ENCODE data around the gene R3HCC1L. TPM values are rescaled to one million over a fixed set of nuclear protein-coding genes. Genes with fewer than 3 reads are reported as not detected.
"Not testable (repeated sequence)": the region's sequence is repeated elsewhere in the genome, so short reads cannot be mapped to it uniquely, and the experiment has no call there.

R3HCC1L gene
- total RNA-seq, 1 experiment from 2014 or later: 14.1 TPM

GRCh38 chr10:98208925-98209324 lies 74.5 kb downstream of the R3HCC1L start:
- no peak for DNase-seq (ENCODE audit: low read depth in 1 of 2, low spot score in 2 of 2)
- H3K4me1 ChIP-seq (replicated peaks): no peaks in the 10 kb centered on the region
- no peaks in the 10 kb centered on the region for H3K27me3 ChIP-seq (replicated peaks)
- peaks cover 27% of the 10 kb centered on the region for H3K36me3 ChIP-seq
- no peaks in the 10 kb centered on the region for H3K9me3 ChIP-seq (replicated peaks)
- H3K4me3 ChIP-seq: no peak overlapping the region
- H3K27ac ChIP-seq: no peak overlapping the region

DNA sequence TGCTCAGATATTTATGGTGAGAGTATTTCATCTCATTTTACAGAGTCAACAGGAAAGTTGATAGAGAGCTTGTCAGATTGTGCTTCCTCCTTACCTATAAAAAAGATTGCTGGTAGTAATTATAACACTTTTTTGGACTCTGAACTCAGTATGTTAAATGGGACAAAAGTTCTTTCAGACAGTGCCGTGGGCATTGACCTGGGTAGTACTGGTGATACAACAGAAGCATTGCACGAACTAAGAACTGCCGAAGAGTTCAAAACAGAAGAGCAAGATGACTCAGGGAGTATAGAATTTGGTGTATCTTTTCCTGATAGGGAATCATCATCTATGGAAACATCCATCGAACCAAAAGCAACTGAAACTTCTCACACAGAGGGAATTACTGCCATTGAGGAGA lies 75.0 kb downstream of the R3HCC1L start:
- no peaks in the 10 kb centered on the region for H3K27me3 ChIP-seq (replicated peaks)
- no peaks in the 10 kb centered on the region for H3K9me3 ChIP-seq (replicated peaks)
- no peaks in the 10 kb centered on the region for H3K4me1 ChIP-seq (replicated peaks)
- H3K4me3 ChIP-seq: no peak overlapping the region
- H3K36me3 ChIP-seq: peaks cover 27% of the 10 kb centered on the region
- no peak for DNase-seq (ENCODE audit: low read depth in 1 of 2, low spot score in 2 of 2)
- H3K27ac ChIP-seq: no peak overlapping the region

DNA sequence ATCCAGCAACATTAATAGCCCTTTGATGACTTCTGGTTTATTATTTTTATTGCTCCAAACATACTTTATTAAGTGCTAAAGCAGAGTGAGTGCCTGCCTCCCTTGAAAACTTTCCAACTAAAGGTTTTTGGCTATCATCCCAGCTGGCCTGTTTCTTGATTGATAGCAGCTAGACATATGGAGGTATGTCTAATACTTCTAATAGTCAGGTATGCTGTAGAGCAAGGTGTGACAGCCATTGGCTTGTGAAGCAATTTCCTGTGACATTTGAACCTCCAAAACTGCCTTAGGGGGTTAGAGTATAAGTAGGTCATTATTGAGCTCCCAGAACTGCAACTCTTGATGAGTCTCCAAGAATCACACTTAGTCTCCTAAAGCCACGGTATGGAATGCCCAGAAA lies 77.7 kb downstream of the R3HCC1L start:
- DNase-seq (ENCODE audit: low read depth in 1 of 2, low spot score in 2 of 2): no peak
- H3K36me3 ChIP-seq: peaks cover 27% of the 10 kb centered on the region
- H3K9me3 ChIP-seq (replicated peaks): no peaks in the 10 kb centered on the region
- H3K4me3 ChIP-seq: no peak overlapping the region
- no peaks in the 10 kb centered on the region for H3K4me1 ChIP-seq (replicated peaks)
- H3K27ac ChIP-seq: no peak overlapping the region
- no peaks in the 10 kb centered on the region for H3K27me3 ChIP-seq (replicated peaks)

- Histone ChIP-seq H3K36me3 (peaks cover 20% of the 10 kb centered on the region), H3K27ac (no peak overlapping the region), H3K4me3 (no peak overlapping the region), H3K9me3 (replicated peaks) (no peaks in the 10 kb centered on the region), H3K27me3 (replicated peaks) (no peaks in the 10 kb centered on the region), H3K4me1 (replicated peaks) (no peaks in the 10 kb centered on the region)
- DNase-seq (ENCODE audit: low read depth in 1 of 2, low spot score in 2 of 2): no peak
Measured at GRCh38 chr10:98213740-98214139, 79.3 kb downstream of the R3HCC1L start.

DNA sequence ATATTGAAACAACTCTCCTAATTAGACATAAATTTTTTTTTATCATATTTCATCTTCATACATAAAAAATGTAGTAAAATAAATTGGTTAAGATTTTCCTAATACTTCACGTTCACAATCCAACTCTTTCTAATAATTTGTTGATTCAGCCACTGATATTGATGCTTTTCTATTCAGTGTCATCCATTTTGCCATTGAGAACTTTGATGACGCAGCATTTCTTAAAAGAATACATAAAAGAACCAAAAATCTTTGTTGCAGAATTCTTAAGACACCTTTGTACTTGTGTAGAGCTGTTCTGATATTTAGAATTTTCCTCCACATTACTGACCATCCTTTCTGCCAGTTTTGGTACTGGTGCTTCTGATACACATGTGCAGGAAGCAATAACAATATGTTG lies 80.9 kb downstream of the R3HCC1L start:
- H3K36me3 ChIP-seq: peaks cover 9% of the 10 kb centered on the region
- no peaks in the 10 kb centered on the region for H3K9me3 ChIP-seq (replicated peaks)
- DNase-seq (ENCODE audit: low read depth in 1 of 2, low spot score in 2 of 2): no peak
- H3K27me3 ChIP-seq (replicated peaks): no peaks in the 10 kb centered on the region
- no peak overlapping the region for H3K4me3 ChIP-seq
- no peak overlapping the region for H3K27ac ChIP-seq
- H3K4me1 ChIP-seq (replicated peaks): no peaks in the 10 kb centered on the region

- no peaks in the 10 kb centered on the region for H3K4me1 ChIP-seq (replicated peaks)
- H3K9me3 ChIP-seq (replicated peaks): no peaks in the 10 kb centered on the region
- H3K27ac ChIP-seq: no peak overlapping the region
- no peak for DNase-seq (ENCODE audit: low read depth in 1 of 2, low spot score in 2 of 2)
- no peak overlapping the region for H3K4me3 ChIP-seq
- no peaks in the 10 kb centered on the region for H3K36me3 ChIP-seq
- H3K27me3 ChIP-seq (replicated peaks): no peaks in the 10 kb centered on the region
Measured at GRCh38 chr10:98217801-98218200, 83.3 kb downstream of the R3HCC1L start.

GRCh38 chr10:98223874-98224273 lies 89.4 kb downstream of the R3HCC1L start:
- H3K4me3 ChIP-seq: no peak overlapping the region
- no peaks in the 10 kb centered on the region for H3K36me3 ChIP-seq
- no peak overlapping the region for H3K27ac ChIP-seq
- no peaks in the 10 kb centered on the region for H3K27me3 ChIP-seq (replicated peaks)
- DNase-seq (ENCODE audit: low read depth in 1 of 2, low spot score in 2 of 2): no peak
- H3K4me1 ChIP-seq (replicated peaks): 0 out of 2 replicates have a peak, but pooled peaks cover 2% of the 10 kb centered on the region
- H3K9me3 ChIP-seq (replicated peaks): no peaks in the 10 kb centered on the region

- H3K9me3 ChIP-seq (replicated peaks): no peaks in the 10 kb centered on the region
- no peak overlapping the region for H3K27ac ChIP-seq
Measured at GRCh38 chr10:98224509-98224908, 90.1 kb downstream of the R3HCC1L start.

GRCh38 chr10:98224996-98225395 lies 90.5 kb downstream of the R3HCC1L start:
- DNase-seq (ENCODE audit: low read depth in 1 of 2, low spot score in 2 of 2): no peak
- no peaks in the 10 kb centered on the region for H3K27me3 ChIP-seq (replicated peaks)
- no peak overlapping the region for H3K27ac ChIP-seq
- no peaks in the 10 kb centered on the region for H3K36me3 ChIP-seq
- 0 out of 2 replicates have a peak, but pooled peaks cover 2% of the 10 kb centered on the region for H3K4me1 ChIP-seq (replicated peaks)
- H3K9me3 ChIP-seq (replicated peaks): no peaks in the 10 kb centered on the region
- H3K4me3 ChIP-seq: no peak overlapping the region

More at GRCh38 chr10:98224509-98224908, 90.1 kb downstream of the R3HCC1L start:
- Histone ChIP-seq H3K36me3 (no peaks in the 10 kb centered on the region), H3K4me3 (no peak overlapping the region), H3K27me3 (replicated peaks) (no peaks in the 10 kb centered on the region), H3K4me1 (replicated peaks) (0 out of 2 replicates have a peak, but pooled peaks cover 2% of the 10 kb centered on the region)
- no peak for DNase-seq (ENCODE audit: low read depth in 1 of 2, low spot score in 2 of 2)

- Histone ChIP-seq H3K4me3 (no peak overlapping the region), H3K36me3 (no peaks in the 10 kb centered on the region), H3K27ac (no peak overlapping the region), H3K9me3 (replicated peaks) (no peaks in the 10 kb centered on the region), H3K4me1 (replicated peaks) (0 out of 2 replicates have a peak, but pooled peaks cover 2% of the 10 kb centered on the region), H3K27me3 (replicated peaks) (no peaks in the 10 kb centered on the region)
- no peak for DNase-seq (ENCODE audit: low read depth in 1 of 2, low spot score in 2 of 2)
Measured at GRCh38 chr10:98226508-98227144, 92.2 kb downstream of the R3HCC1L start.

DNA sequence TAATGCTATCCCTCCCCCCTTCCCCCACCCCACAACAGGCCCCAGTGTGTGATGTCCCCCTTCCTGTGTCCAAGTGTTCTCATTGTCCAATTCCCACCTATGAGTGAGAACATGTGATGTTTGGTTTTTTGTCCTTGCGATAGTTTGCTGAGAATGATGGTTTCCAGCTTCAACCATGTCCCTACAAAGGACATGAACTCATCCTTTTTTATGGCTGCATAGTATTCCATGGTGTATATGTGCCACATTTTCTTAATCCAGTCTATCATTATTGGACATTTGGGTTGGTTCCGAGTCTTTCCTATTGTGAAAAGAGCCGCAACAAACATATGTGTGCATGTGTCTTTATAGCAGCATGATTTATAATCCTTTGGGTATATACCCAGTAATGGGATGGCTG lies 93.3 kb downstream of the R3HCC1L start:
- not testable (repeated sequence) for H3K27me3 ChIP-seq (replicated peaks); H3K4me3 ChIP-seq

DNA sequence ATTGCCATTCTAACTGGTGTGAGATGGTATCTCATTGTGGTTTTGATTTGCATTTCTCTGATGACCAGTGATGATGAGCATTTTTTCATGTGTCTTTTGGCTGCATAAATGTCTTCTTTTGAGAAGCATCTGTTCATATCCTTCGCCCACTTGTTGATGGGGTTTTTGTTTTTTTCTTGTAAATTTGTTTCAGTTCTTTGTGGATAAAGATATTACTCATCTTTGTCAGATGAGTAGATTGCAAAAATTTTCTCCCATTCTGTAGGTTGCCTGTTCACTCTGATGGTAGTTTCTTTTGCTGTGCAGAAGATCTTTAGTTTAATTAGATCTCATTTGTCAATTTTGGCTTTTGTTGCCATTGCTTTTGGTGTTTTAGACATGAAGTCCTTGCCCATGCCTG lies 93.8 kb downstream of the R3HCC1L start:
- H3K27me3 ChIP-seq (replicated peaks); H3K9me3 ChIP-seq (replicated peaks); H3K36me3 ChIP-seq; H3K4me3 ChIP-seq; H3K27ac ChIP-seq; DNase-seq (ENCODE audit: low read depth in 1 of 2, low spot score in 2 of 2); H3K4me1 ChIP-seq (replicated peaks): not testable (repeated sequence)

More for the DNA sequence above, 93.3 kb downstream of the R3HCC1L start:
- H3K27ac ChIP-seq; DNase-seq (ENCODE audit: low read depth in 1 of 2, low spot score in 2 of 2); H3K4me1 ChIP-seq (replicated peaks); H3K9me3 ChIP-seq (replicated peaks); H3K36me3 ChIP-seq: not testable (repeated sequence)

DNA sequence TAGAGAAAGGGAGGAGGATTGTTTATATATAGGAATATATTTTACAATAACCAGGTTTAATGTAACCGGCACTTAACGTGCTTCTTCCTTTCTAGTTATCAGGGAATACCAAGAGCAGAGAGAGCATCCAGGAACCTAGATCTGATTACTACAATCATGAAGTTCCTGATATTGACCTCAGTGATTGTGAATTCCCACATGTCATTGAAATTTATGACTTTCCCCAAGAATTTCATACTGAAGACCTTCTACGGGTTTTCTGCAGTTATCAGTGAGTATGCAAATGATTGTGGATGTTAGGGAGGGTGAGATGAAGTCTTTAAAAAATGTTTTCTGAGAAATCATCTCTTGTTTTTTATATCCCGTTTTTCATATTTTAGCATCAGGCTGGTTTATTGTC lies 97.0 kb downstream of the R3HCC1L start:
- H3K27me3 ChIP-seq (replicated peaks): no peaks in the 10 kb centered on the region
- no peak overlapping the region for H3K4me3 ChIP-seq
- no peaks in the 10 kb centered on the region for H3K9me3 ChIP-seq (replicated peaks)
- H3K36me3 ChIP-seq: peaks cover 21% of the 10 kb centered on the region
- DNase-seq (ENCODE audit: low read depth in 1 of 2, low spot score in 2 of 2): no peak
- no peaks in the 10 kb centered on the region for H3K4me1 ChIP-seq (replicated peaks)
- no peak overlapping the region for H3K27ac ChIP-seq

GRCh38 chr10:98235846-98236245 lies 101.4 kb downstream of the R3HCC1L start:
- no peak for DNase-seq (ENCODE audit: low read depth in 1 of 2, low spot score in 2 of 2)
- Histone ChIP-seq H3K27ac (no peak overlapping the region), H3K4me1 (replicated peaks) (no peaks in the 10 kb centered on the region), H3K9me3 (replicated peaks) (no peaks in the 10 kb centered on the region), H3K4me3 (no peak overlapping the region), H3K36me3 (peaks cover 39% of the 10 kb centered on the region), H3K27me3 (replicated peaks) (no peaks in the 10 kb centered on the region)

DNA sequence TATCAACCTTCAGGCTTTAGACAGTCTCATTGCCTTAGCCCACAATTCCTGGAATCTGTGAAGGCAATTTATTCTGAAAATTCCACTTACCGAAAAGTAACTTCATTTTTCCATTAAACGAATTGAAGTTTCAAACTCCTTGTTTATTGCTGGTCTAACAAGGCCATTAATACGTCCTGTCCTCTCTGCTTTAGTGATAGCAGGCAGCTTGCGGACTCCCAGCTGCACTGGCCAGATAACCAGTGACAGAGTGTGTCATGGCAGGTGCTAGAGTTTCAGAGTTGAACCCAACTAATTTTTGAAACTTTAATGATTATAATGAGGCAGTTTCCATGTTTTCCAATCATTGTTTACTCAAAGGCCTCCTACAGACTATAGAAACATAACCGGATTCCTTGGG lies 102.4 kb downstream of the R3HCC1L start:
- Histone ChIP-seq H3K27me3 (replicated peaks) (no peaks in the 10 kb centered on the region), H3K27ac (no peak overlapping the region), H3K4me1 (replicated peaks) (no peaks in the 10 kb centered on the region), H3K36me3 (peaks cover 39% of the 10 kb centered on the region), H3K9me3 (replicated peaks) (no peaks in the 10 kb centered on the region), H3K4me3 (no peak overlapping the region)
- DNase-seq (ENCODE audit: low read depth in 1 of 2, low spot score in 2 of 2): no peak

Measured in SJSA1 (cell line).